ENCODE data around the gene HIC1. TPM values are rescaled to one million over a fixed set of nuclear protein-coding genes. Genes with fewer than 3 reads are reported as not detected.

HIC1 gene
- total and polyA plus RNA-seq, 9 of the 15 experiments (the other 6 are each of a cell fraction or from before 2014, with no cell fraction given), result 0.01 to 2.5 (median 0.18) TPM

- TF ChIP-seq, protein P1, sequence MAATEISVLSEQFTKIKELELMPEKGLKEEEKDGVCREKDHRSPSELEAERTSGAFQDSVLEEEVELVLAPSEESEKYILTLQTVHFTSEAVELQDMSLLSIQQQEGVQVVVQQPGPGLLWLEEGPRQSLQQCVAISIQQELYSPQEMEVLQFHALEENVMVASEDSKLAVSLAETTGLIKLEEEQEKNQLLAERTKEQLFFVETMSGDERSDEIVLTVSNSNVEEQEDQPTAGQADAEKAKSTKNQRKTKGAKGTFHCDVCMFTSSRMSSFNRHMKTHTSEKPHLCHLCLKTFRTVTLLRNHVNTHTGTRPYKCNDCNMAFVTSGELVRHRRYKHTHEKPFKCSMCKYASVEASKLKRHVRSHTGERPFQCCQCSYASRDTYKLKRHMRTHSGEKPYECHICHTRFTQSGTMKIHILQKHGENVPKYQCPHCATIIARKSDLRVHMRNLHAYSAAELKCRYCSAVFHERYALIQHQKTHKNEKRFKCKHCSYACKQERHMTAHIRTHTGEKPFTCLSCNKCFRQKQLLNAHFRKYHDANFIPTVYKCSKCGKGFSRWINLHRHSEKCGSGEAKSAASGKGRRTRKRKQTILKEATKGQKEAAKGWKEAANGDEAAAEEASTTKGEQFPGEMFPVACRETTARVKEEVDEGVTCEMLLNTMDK (IDR thresholded peaks at IDR 0.05; ENCODE audit: borderline replicate concordance, insufficient read depth, low read depth, low read length, poor library complexity, severe bottlenecking), result peak; percentile 4
- TF ChIP-seq STAG1 (CRISPR knock-in tag; IDR thresholded peaks at IDR 0.05; ENCODE audit: borderline replicate concordance) (peak; percentile 28; the same call in 1 of the 2 replicates), XRCC5 (IDR thresholded peaks at IDR 0.05; ENCODE audit: low read depth, low read length) (no peak), DNMT1 (IDR thresholded peaks at IDR 0.05) (no peak)
Measured at GRCh38 chr17:2025622-2026309, 29.1 kb upstream of the HIC1 start (continued).

DNA sequence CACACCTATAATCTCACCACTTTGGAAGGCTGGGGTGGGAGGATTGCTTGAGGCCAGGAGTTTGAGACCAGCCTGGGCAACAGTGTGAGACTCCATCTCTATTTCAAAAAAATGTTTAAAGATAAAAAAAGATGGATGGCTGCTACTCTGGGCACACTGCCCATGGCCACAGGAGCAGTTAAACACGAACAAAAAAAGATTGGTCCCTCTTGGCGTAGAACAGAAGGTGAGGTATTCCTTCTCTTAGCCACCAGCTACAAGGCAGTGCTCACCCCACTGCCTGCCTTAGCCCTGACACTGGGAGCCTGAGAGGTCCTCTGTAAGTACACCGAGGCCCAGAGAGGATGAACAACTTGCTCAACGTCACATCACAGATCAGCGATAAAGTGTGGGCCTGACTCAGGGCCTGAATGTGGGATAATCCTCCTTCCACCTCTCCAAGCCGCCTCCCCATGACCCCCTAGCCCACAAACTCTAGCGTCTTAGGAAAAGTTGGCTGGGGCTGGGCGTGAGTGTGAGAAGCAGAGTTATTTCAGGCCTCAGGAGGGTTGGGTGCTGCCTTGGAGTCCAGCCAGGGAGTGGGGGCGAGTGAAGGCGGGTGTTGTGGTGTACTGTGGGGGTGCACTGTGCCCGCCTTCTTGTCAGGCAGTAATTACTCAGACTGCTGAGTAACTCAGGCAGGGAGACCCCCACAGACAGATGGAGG is 27.2 kb upstream of the HIC1 start:
- POLR2A ChIA-PET, result interaction anchor here (0.5 to 0.6 kb wide), 3 partner anchors 11 to 185 kb away, joined by 3 to 4 read pairs (median 3); no protein-coding TSS in a partner anchor
- Histone ChIP-seq H3K4me3 (no peak overlapping the region), H3K36me3 (ENCODE audit: control insufficient read depth, insufficient read depth, low read length) (0 out of 3 replicates have a peak, but pooled peaks cover 5% of the 10 kb centered on the region), H3K79me2 (ENCODE audit: control insufficient read depth, insufficient read depth, low read length) (peaks cover 16% of the 10 kb centered on the region), H2AFZ (ENCODE audit: low read depth, low read length) (peak overlapping the region; percentile 60; the same call in 1 of the 2 replicates), H3K9me1 (ENCODE audit: control insufficient read depth, insufficient read depth, low read length) (no peaks in the 10 kb centered on the region), H3K27me3 (ENCODE audit: control insufficient read depth in 2 of 2, insufficient read depth in 2 of 2, low read length in 2 of 2) (peaks cover 0 to 20% of the 10 kb centered on the region in 2 experiments; a peak in 2 of 5 replicates), H3K27ac (ENCODE audit: extremely low read depth, low read depth, low read length) (no peak overlapping the region), H3K9me3 (replicated peaks; ENCODE audit: control insufficient read depth, insufficient read depth, low read depth, low read length) (no peaks in the 10 kb centered on the region), H3K4me1 (replicated peaks in 1 of 2; ENCODE audit: control insufficient read depth in 2 of 2, insufficient read depth in 2 of 2, low read length in 2 of 2) (peaks cover 8 to 49% of the 10 kb centered on the region in 2 experiments; a peak in 4 of 5 replicates), H4K20me1 (replicated peaks; ENCODE audit: control insufficient read depth, insufficient read depth, low read length) (0 out of 2 replicates have a peak, but pooled peaks cover 2% of the 10 kb centered on the region), H3K4me2 (ENCODE audit: insufficient read depth, low read length) (no peak overlapping the region), H3K9ac (ENCODE audit: insufficient read depth in 1 of 2, low read depth in 2 of 2, low read length in 2 of 2) (peak overlapping the region in 1 of 2 experiments; percentile 22; a peak in 1 of 4 replicates)
- FAIRE-seq, result peak; percentile 29
- in situ Hi-C loops (cut with MboI), result no loop called here
- peak in 1 of 4 experiments; percentile 47 for DNase-seq (ENCODE audit: extremely low read depth in 1 of 4, low spot score in 3 of 4)
- 14% methylated on average over 7 of the region's 11 CpGs for WGBS (ENCODE audit: insufficient coverage, low coverage, missing lambda C conversion rate)
- CTCF ChIA-PET (ENCODE audit: low intra/inter-chr PET ratio), result no interaction called here
- no peak for ATAC-seq
- intact Hi-C loops (cut with micrococcal nuclease), result no loop called here
- no TSS peak for BruUV-seq (replicated peaks)
- TF ChIP-seq KLF6 (CRISPR knock-in tag; IDR thresholded peaks at IDR 0.05; ENCODE audit: borderline replicate concordance) (no peak), CXXC5 (CRISPR knock-in tag; IDR thresholded peaks at IDR 0.05) (no peak), EGR1 (conservative IDR thresholded peaks at IDR 0.05) (peak; percentile 67), RB1 (IDR thresholded peaks at IDR 0.05; ENCODE audit: low read depth) (no peak), MXI1 (IDR thresholded peaks at IDR 0.05; ENCODE audit: low read depth, low read length) (no peak), ZNF436 (CRISPR knock-in tag; IDR thresholded peaks at IDR 0.05) (no peak), PHF20 (IDR thresholded peaks at IDR 0.05; ENCODE audit: partially characterized antibody) (no peak), ZNF780A (CRISPR knock-in tag; IDR thresholded peaks at IDR 0.05) (no peak), TFAM (CRISPR knock-in tag; conservative IDR thresholded peaks at IDR 0.05) (no peak), EHMT2 (IDR thresholded peaks at IDR 0.05) (no peak), NFIC (IDR thresholded peaks at IDR 0.05) (peak; percentile 58), EP400 (IDR thresholded peaks at IDR 0.05) (no peak)
- TF ChIP-seq, protein P2, sequence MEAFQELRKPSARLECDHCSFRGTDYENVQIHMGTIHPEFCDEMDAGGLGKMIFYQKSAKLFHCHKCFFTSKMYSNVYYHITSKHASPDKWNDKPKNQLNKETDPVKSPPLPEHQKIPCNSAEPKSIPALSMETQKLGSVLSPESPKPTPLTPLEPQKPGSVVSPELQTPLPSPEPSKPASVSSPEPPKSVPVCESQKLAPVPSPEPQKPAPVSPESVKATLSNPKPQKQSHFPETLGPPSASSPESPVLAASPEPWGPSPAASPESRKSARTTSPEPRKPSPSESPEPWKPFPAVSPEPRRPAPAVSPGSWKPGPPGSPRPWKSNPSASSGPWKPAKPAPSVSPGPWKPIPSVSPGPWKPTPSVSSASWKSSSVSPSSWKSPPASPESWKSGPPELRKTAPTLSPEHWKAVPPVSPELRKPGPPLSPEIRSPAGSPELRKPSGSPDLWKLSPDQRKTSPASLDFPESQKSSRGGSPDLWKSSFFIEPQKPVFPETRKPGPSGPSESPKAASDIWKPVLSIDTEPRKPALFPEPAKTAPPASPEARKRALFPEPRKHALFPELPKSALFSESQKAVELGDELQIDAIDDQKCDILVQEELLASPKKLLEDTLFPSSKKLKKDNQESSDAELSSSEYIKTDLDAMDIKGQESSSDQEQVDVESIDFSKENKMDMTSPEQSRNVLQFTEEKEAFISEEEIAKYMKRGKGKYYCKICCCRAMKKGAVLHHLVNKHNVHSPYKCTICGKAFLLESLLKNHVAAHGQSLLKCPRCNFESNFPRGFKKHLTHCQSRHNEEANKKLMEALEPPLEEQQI (IDR thresholded peaks at IDR 0.05), result no peak

Measured in K562 (cell line).